B cell (primary cell): ENCODE measurements around the gene ADAM30. TPM values are rescaled to one million over a fixed set of nuclear protein-coding genes. Genes with fewer than 3 reads are reported as not detected.
A peak's percentile ranks its signal among the peaks of the same experiment; 100 is the strongest.

Experiments used
- ATAC-seq: fragments of 200-7000 bp; cut with Tn5 transposase; one replicate; pipeline ENCODE4 v1.10.0; 2021; ENCODE audit warnings: low read depth, mild to moderate bottlenecking, moderate number of reproducible peaks, moderate library complexity
- CTCF ChIA-PET: fragments of 350-600 bp; sonication (Branson Sonifier 250); formaldehyde crosslinking; loops from one replicate; lab custom pipeline; 2021; ENCODE audit warnings: antibody characterized with exemption, inconsistent platforms; lab: Charles Lee
- POLR2A ChIA-PET: fragments of 350-600 bp; sonication (Branson Sonifier 250); formaldehyde crosslinking; loops from one replicate; lab custom pipeline; 2021; ENCODE audit warnings: antibody characterized with exemption; lab: Charles Lee
- DNase-seq: peaks from one replicate; pipeline ENCODE4 v3.0.0; 2013
- H2AFZ ChIP-seq: 2 replicates; pipeline ENCODE4 v1.6.1; 2012; ENCODE audit warnings: mild to moderate bottlenecking, low read depth, low read length; ENCODE audit not compliant: insufficient read depth, poor library complexity, severe bottlenecking
- H3K27ac ChIP-seq, 2 donors: 1 replicate in 1 of 2; 2 replicates in 1 of 2; pipeline ENCODE4 v1.5.1; 2012 to 2013; ENCODE audit warnings: low read length in 2 of 2, mild to moderate bottlenecking in 2 of 2, moderate library complexity in 1 of 2
- H3K27me3 ChIP-seq, 4 experiments: fragments of 200-600 bp in 1 of 4; sonication (generic) in 1 of 4; replicated peaks in 1 of 4; 1 replicate in 2 of 4; 2 replicates in 2 of 4; pipeline versions ENCODE4 v1.6.1 to v1.7.0; 2013 to 2016; ENCODE audit warnings: low read length in 3 of 4, mild to moderate bottlenecking in 2 of 4, mixed read lengths in 1 of 4, moderate library complexity in 1 of 4; ENCODE audit not compliant: insufficient read depth in 4 of 4, control insufficient read depth in 3 of 4; ENCODE audit errors: control extremely low read depth in 1 of 4
- H3K36me3 ChIP-seq, 2 experiments: replicated peaks in 1 of 2; 1 replicate in 1 of 2; 2 replicates in 1 of 2; pipeline versions ENCODE4 v1.6.1 to v1.7.1; 2013; ENCODE audit warnings: low read length in 1 of 2; ENCODE audit not compliant: insufficient read depth in 2 of 2, control insufficient read depth in 1 of 2; ENCODE audit errors: control extremely low read depth in 1 of 2, extremely low read depth in 1 of 2
- H3K4me1 ChIP-seq, 2 donors: fragments of 200-600 bp in 1 of 2; sonication (generic) in 1 of 2; 1 replicate in 1 of 2; 2 replicates in 1 of 2; pipeline versions ENCODE4 v1.5.1 to v1.6.1; 2013 to 2017; ENCODE audit warnings: low read length in 2 of 2; ENCODE audit not compliant: control insufficient read depth in 2 of 2, insufficient read depth in 2 of 2
- H3K4me2 ChIP-seq: replicated peaks from 2 replicates; pipeline ENCODE3; 2012; ENCODE audit warnings: mild to moderate bottlenecking, low read depth, low read length; ENCODE audit not compliant: poor library complexity, severe bottlenecking
- H3K4me3 ChIP-seq, 5 experiments: fragments of 200-600 bp in 1 of 5; sonication (generic) in 1 of 5; 1 replicate in 3 of 5; 2 replicates in 2 of 5; pipeline versions ENCODE4 v1.5.1 to v1.7.0; 2011 to 2016; ENCODE audit warnings: low read length in 4 of 5, mild to moderate bottlenecking in 4 of 5, low read depth in 2 of 5, control low read depth in 1 of 5, moderate library complexity in 1 of 5; ENCODE audit not compliant: insufficient read depth in 1 of 5; ENCODE audit errors: control extremely low read depth in 1 of 5, extremely low read depth in 1 of 5
- H3K79me2 ChIP-seq: fragments of 200-600 bp; sonication (generic); one replicate; pipeline ENCODE4 v1.6.0; 2016; ENCODE audit warnings: low read length; ENCODE audit not compliant: control insufficient read depth, insufficient read depth
- H3K9ac ChIP-seq: fragments of 200-600 bp; sonication (generic); 2 replicates; pipeline ENCODE4 v1.6.1; 2017; ENCODE audit warnings: mild to moderate bottlenecking, low read length, moderate library complexity
- H3K9me3 ChIP-seq, 3 donors: one replicate each; pipeline versions ENCODE4 v1.6.1 to v1.7.1; 2013; ENCODE audit warnings: low read length in 2 of 3; ENCODE audit not compliant: control insufficient read depth in 2 of 3, insufficient read depth in 1 of 3; ENCODE audit errors: control extremely low read depth in 1 of 3
- H4K20me1 ChIP-seq: 2 replicates; pipeline ENCODE4 v1.6.0; 2012; ENCODE audit warnings: mild to moderate bottlenecking, low read length; ENCODE audit not compliant: insufficient read depth, control insufficient read depth, poor library complexity, severe bottlenecking
- H3K27ac Mint-ChIP-seq: one replicate; pipeline ENCODE4 v1.8.0; 2021; ENCODE audit warnings: mixed read lengths
- H3K27me3 Mint-ChIP-seq: one replicate; pipeline ENCODE4 v1.8.0; 2021; ENCODE audit warnings: mixed read lengths
- H3K4me1 Mint-ChIP-seq: one replicate; pipeline ENCODE4 v1.8.0; 2021; ENCODE audit warnings: mixed read lengths
- H3K4me3 Mint-ChIP-seq: one replicate; pipeline ENCODE4 v1.8.0; 2021; ENCODE audit warnings: mixed read lengths
- H3K9me3 Mint-ChIP-seq: one replicate; pipeline ENCODE4 v1.8.0; 2022; ENCODE audit warnings: mixed read lengths; ENCODE audit not compliant: insufficient read depth
- EZH2 ChIP-seq: IDR thresholded peaks from 2 replicates; pipeline ENCODE4 v1.6.1; 2012; ENCODE audit warnings: borderline replicate concordance, low read depth, mild to moderate bottlenecking, moderate library complexity, low read length; ENCODE audit not compliant: insufficient read depth, poor library complexity, severe bottlenecking
- WGBS: methylation state at CpG from one replicate; pipeline ENCODE4 v1.1.5; 2013; ENCODE audit warnings: missing lambda C conversion rate; ENCODE audit not compliant: insufficient coverage; 5-methylcytosine and 5-hydroxymethylcytosine counted together
- intact Hi-C: fragments of 100-400 bp; cut with micrococcal nuclease; formaldehyde crosslinking; loops from one replicate; pipeline ENCODE4 v1.10.0; 2022
- polyA plus RNA-seq: library from polyadenylated mRNA; depleted of rRNA; stranded (reverse); fragments of >200 nt; gene quantifications from 2 replicates; pipeline ENCODE4 v1.2.3, GENCODE V29; 2012
- total RNA-seq, 2 donors: library from RNA; stranded (reverse); fragments of 120-200 nt in 1 of 2; gene quantifications; 1 replicate in 1 of 2; 2 replicates in 1 of 2; pipeline versions ENCODE4 v1.2.3 to v1.2.4, GENCODE V29; 2013 to 2022
- TF ChIP-seq, protein P1 (sequence below): fragments of 200-600 bp; IDR thresholded peaks from one replicate; pipeline ENCODE4 v1.8.0; 2022; ENCODE audit warnings: antibody characterized with exemption, mild to moderate bottlenecking

Gene ADAM30
- total and polyA plus RNA-seq, 2 donors (not counting 1 experiment from before 2014, with no cell fraction given), result not detected

DNA sequence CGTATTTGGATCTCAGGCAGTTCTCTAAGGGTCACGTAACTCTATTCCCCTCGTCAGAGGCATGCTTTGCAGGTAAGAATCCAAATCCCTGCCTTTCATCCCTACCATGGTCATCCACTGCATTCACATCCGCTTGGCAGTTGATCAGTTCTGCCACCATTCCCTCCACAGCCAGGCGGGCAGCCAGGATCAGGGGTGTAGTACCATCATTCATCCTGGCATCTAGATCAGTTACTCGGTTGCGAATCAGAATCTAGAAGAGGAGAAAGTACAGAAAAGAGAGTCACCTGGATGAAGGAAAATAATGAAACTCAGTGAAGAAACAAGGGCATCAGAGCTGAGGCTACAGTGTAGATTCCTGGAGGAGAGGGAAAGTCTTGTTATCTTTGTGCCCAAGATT lies 22.0 kb upstream of the ADAM30 start:
- H3K4me2 ChIP-seq, result no peak overlapping the region
- ChIA-PET POLR2A (no interaction called here), CTCF (no interaction called here)
- no peak overlapping the region for H3K27ac Mint-ChIP-seq
- no peaks in the 10 kb centered on the region for H3K27me3 Mint-ChIP-seq
- ATAC-seq (no peak), DNase-seq (no peak)
- no peak overlapping the region for H3K27ac ChIP-seq
- H3K4me1 Mint-ChIP-seq, result no peaks in the 10 kb centered on the region
- H3K79me2 ChIP-seq, result no peaks in the 10 kb centered on the region
- peaks cover 5 to 96% of the 10 kb centered on the region in 2 experiments for H3K36me3 ChIP-seq
- H3K9me3 ChIP-seq, result no peaks in the 10 kb centered on the region
- H3K4me3 ChIP-seq, result no peak overlapping the region
- H3K9ac ChIP-seq, result no peak overlapping the region
- intact Hi-C loops, result no loop called here
- H3K4me1 ChIP-seq, result no peaks in the 10 kb centered on the region
- H3K4me3 Mint-ChIP-seq, result no peak overlapping the region
- H3K9me3 Mint-ChIP-seq, result no peaks in the 10 kb centered on the region
- no peaks in the 10 kb centered on the region for H3K27me3 ChIP-seq
- 95% methylated on average over 4 of the region's 7 CpGs for WGBS
- no peaks in the 10 kb centered on the region for H4K20me1 ChIP-seq
- no peak overlapping the region for H2AFZ ChIP-seq
- TF ChIP-seq, protein P1, sequence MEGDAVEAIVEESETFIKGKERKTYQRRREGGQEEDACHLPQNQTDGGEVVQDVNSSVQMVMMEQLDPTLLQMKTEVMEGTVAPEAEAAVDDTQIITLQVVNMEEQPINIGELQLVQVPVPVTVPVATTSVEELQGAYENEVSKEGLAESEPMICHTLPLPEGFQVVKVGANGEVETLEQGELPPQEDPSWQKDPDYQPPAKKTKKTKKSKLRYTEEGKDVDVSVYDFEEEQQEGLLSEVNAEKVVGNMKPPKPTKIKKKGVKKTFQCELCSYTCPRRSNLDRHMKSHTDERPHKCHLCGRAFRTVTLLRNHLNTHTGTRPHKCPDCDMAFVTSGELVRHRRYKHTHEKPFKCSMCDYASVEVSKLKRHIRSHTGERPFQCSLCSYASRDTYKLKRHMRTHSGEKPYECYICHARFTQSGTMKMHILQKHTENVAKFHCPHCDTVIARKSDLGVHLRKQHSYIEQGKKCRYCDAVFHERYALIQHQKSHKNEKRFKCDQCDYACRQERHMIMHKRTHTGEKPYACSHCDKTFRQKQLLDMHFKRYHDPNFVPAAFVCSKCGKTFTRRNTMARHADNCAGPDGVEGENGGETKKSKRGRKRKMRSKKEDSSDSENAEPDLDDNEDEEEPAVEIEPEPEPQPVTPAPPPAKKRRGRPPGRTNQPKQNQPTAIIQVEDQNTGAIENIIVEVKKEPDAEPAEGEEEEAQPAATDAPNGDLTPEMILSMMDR, result no peak
- no peak for TF ChIP-seq EZH2

DNA sequence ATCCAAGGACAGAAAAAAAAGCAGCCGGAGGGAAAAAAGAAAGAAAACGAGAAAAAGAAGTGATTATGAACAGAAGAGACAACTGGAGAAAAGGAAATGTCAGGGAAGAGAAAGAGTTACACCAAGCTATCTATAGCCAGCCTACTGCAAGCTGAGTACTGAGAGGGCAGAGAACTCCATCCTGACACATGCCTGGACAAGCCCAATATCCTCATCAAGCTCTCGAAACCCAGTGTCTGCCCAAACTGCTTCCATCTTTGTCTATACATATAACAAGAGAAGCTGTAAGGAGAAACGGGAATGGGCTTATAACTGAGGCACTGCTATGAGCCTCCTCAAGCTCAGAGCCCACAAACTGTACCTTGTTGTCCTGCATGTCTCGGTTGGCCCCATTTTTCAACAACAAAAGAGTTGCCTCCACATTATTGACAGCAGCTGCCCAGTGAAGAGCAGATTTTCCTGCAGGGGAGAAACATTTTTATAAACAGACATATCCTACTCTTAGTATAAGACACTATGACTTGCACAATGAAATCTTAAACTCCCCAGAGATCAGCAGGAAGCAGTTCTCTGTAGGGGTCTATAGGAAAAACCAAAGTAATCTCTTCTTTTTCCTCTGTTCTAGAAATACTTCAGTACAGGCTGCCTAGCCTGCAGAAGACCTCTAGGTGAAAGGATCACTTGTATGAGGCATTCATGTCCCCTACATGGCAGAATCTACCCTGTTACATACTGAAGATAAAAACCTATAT lies 21.2 kb upstream of the ADAM30 start:
- no peak for TF ChIP-seq EZH2
- TF ChIP-seq, protein P1, result peak; percentile 5
- Histone ChIP-seq H2AFZ (no peak overlapping the region), H3K4me3 (no peak overlapping the region), H3K36me3 (peaks cover 5 to 96% of the 10 kb centered on the region in 2 experiments), H3K4me2 (no peak overlapping the region), H3K9ac (no peak overlapping the region), H4K20me1 (no peaks in the 10 kb centered on the region), H3K27ac (no peak overlapping the region), H3K9me3 (no peaks in the 10 kb centered on the region), H3K27me3 (no peaks in the 10 kb centered on the region), H3K79me2 (no peaks in the 10 kb centered on the region), H3K4me1 (no peaks in the 10 kb centered on the region)
- DNase-seq (no peak), ATAC-seq (no peak)
- POLR2A ChIA-PET, result no interaction called here
- Mint-ChIP-seq H3K9me3 (no peaks in the 10 kb centered on the region), H3K27me3 (no peaks in the 10 kb centered on the region), H3K4me3 (no peak overlapping the region), H3K4me1 (no peaks in the 10 kb centered on the region), H3K27ac (no peak overlapping the region)
- CTCF ChIA-PET, result no interaction called here
- WGBS, result no CpG with 5 or more reads among the region's 5 CpGs
- intact Hi-C loops, result no loop called here
